Transverse colon (tissue), 4 donors: ENCODE data around the gene RALGPS2. TPM values are rescaled to one million over a fixed set of nuclear protein-coding genes. Genes with fewer than 3 reads are reported as not detected.

Source experiments
- DNase-seq: peaks from one replicate; pipeline ENCODE4 v3.0.0-alpha.2; 2019
- H3K27ac ChIP-seq, 4 donors: fragments of 200-600 bp; sonication (generic); 2 replicates each; pipeline ENCODE4 v1.5.1; 2016 to 2018; ENCODE audit warnings: inconsistent platforms in 4 of 4
- H3K27me3 ChIP-seq: fragments of 200-600 bp; sonication (generic); 2 replicates; pipeline ENCODE4 v1.5.1; 2017; ENCODE audit warnings: inconsistent platforms
- H3K36me3 ChIP-seq, 4 donors: fragments of 200-600 bp; sonication (generic); 2 replicates each; pipeline ENCODE4 v1.5.1; 2017 to 2019; ENCODE audit warnings: inconsistent platforms in 4 of 4
- H3K4me1 ChIP-seq, 4 donors: fragments of 200-600 bp; sonication (generic); 2 replicates each; pipeline ENCODE4 v1.5.1; 2017 to 2020; ENCODE audit warnings: inconsistent platforms in 4 of 4
- H3K4me3 ChIP-seq, 4 donors: fragments of 200-600 bp; sonication (generic); 1 replicate in 1 of 4; 2 replicates in 3 of 4; pipeline versions ENCODE4 v1.5.1 to v1.6.1; 2017 to 2019; ENCODE audit warnings: inconsistent platforms in 4 of 4
- H3K9me3 ChIP-seq, 2 donors: fragments of 200-600 bp; sonication (generic); 2 replicates each; pipeline ENCODE4 v1.5.1; 2017 to 2019; ENCODE audit warnings: inconsistent platforms in 2 of 2
- EP300 ChIP-seq: sonication (generic); formaldehyde crosslinking; IDR thresholded peaks from one replicate; pipeline ENCODE4 v1.6.1; 2017; ENCODE audit warnings: antibody characterized with exemption, low read depth
- POLR2A ChIP-seq: fragments of 450-650 bp; IDR thresholded peaks from one replicate; pipeline ENCODE4 v1.6.1; 2016; ENCODE audit warnings: antibody characterized with exemption, mild to moderate bottlenecking, moderate library complexity
- POLR2AphosphoS5 ChIP-seq, 3 donors: sonication (generic); formaldehyde crosslinking; IDR thresholded peaks; one replicate each; pipeline ENCODE4 v1.6.1; 2016; ENCODE audit warnings: antibody characterized with exemption in 3 of 3
- WGBS, 2 donors: methylation state at CpG; one replicate each; pipeline ENCODE4 v1.1.5; 2018; ENCODE audit warnings: low coverage in 1 of 2; 5-methylcytosine and 5-hydroxymethylcytosine counted together
- in situ Hi-C, 4 donors: fragments of 200-750 bp; cut with MboI; loops; one replicate each; pipeline versions ENCODE4 v1.15.0 to v1.15.1; 2017; ENCODE audit warnings: low sequenced_read_pairs in 3 of 4, low pct_ligation_motif_present in 1 of 4, low pct_unique_long_range_greater_than_20kb in 1 of 4
- intact Hi-C: fragments of 100-400 bp; cut with DNase I; formaldehyde crosslinking; loops from one replicate; pipeline ENCODE4 v1.15.1; 2023; ENCODE audit warnings: low total_unique reads
- total RNA-seq, 4 donors: library from RNA; depleted of rRNA; stranded (reverse); fragments of >200 nt; gene quantifications; one replicate each; pipeline ENCODE4 v1.1.0, GENCODE V29; 2016
- TF ChIP-seq, protein P1 (sequence below), 5 experiments: fragments of 200-600 bp in 3 of 5; fragments of 450-650 bp in 2 of 5; sonication (generic) in 3 of 5; IDR thresholded peaks; 1 replicate in 2 of 5; 2 replicates in 3 of 5; pipeline ENCODE4 v1.5.1; 2016 to 2017; ENCODE audit warnings: antibody characterized with exemption in 5 of 5, inconsistent platforms in 3 of 5, mild to moderate bottlenecking in 2 of 5, moderate library complexity in 1 of 5

Gene RALGPS2
- total RNA-seq, 4 donors from 2014 or later: 21.5 to 50.8 (median 34.0) TPM

DNA sequence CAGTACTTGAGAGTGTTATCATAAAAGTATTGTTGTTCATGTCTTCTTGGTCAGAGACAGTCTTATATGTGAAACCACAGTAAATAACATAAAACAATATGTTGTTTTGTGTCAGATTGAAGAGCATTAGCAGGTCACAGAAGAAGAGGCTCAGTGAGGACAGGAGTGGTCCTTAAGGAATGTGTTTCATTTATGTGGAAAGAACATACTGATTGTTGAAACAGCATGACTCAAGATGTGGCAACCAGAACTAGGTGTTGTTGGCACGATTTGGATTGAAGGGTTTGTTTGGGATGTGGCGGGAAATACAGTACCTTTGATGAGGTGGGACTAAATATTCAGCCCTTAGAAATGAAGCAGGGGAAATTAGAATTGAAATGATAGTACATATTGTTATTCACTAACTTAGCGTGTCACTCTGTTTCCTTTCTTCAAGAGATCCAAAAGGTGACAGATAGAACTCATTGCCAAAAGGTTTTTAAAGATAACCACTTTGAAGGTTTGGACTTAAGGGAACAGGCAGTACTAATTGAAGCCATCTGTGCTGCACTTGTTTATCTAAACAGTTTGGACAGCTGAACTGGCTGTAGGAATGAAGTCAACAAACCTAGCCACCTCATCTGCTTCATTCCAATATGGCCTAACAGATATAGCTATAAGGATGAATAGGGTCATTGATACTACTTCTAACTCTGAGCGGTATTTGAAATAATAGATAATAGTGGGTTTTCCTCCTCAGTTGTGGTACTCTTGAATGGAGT lies 14.4 kb downstream of the RALGPS2 start:
- in situ Hi-C loops: loop anchor here in 2 of 4 donors (10.0 to 25.0 kb wide), 2 partner anchors 195 to 427 kb away; no protein-coding TSS in a partner anchor
- H3K27me3 ChIP-seq: no peaks in the 10 kb centered on the region
- WGBS, 2 donors: 85 to 88% methylated on average over 4 of the region's 4 CpGs
- no peak overlapping the region for H3K4me3 ChIP-seq
- TF ChIP-seq POLR2AphosphoS5 (IDR thresholded peaks at IDR 0.05): no peak
- no peak for TF ChIP-seq POLR2A
- TF ChIP-seq, protein P1, sequence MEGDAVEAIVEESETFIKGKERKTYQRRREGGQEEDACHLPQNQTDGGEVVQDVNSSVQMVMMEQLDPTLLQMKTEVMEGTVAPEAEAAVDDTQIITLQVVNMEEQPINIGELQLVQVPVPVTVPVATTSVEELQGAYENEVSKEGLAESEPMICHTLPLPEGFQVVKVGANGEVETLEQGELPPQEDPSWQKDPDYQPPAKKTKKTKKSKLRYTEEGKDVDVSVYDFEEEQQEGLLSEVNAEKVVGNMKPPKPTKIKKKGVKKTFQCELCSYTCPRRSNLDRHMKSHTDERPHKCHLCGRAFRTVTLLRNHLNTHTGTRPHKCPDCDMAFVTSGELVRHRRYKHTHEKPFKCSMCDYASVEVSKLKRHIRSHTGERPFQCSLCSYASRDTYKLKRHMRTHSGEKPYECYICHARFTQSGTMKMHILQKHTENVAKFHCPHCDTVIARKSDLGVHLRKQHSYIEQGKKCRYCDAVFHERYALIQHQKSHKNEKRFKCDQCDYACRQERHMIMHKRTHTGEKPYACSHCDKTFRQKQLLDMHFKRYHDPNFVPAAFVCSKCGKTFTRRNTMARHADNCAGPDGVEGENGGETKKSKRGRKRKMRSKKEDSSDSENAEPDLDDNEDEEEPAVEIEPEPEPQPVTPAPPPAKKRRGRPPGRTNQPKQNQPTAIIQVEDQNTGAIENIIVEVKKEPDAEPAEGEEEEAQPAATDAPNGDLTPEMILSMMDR (IDR thresholded peaks at IDR 0.05): no peak
- TF ChIP-seq EP300: no peak
- peaks cover 0 to 4% (median 0%) of the 10 kb centered on the region in 4 donors for H3K36me3 ChIP-seq
- intact Hi-C loops: no loop called here
- H3K27ac ChIP-seq: no peak overlapping the region
- no peaks in the 10 kb centered on the region for H3K4me1 ChIP-seq
- no peak for DNase-seq
- H3K9me3 ChIP-seq: no peaks in the 10 kb centered on the region

- WGBS, 2 donors: 86 to 100% methylated on average over 1 of the region's 1 CpG
Observed at GRCh38 chr1:178740491-178740890, 15.4 kb downstream of the RALGPS2 start.

DNA sequence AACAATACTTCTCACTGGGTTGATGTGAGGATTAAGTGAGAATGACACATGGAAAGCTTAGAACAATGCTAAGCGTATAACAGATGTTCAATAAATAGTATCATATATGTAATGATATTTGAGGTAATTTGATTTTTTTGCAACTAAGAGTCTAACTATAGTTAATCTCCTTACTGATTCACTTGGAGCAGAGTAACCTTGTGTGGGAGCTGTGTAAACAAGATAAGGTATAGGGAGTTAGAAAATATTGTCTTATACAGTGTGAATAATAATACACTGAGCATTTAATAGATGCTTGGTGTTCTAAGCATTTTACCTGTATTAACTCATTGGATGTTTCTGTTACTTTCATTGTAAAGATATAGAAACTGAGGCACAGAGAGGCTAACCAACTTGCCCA lies 15.9 kb downstream of the RALGPS2 start:
- H3K36me3 ChIP-seq: peaks cover 0 to 4% (median 0%) of the 10 kb centered on the region in 4 donors
- H3K27me3 ChIP-seq: no peaks in the 10 kb centered on the region
- no peaks in the 10 kb centered on the region for H3K9me3 ChIP-seq
- H3K4me1 ChIP-seq: no peaks in the 10 kb centered on the region
- no peak for DNase-seq
- in situ Hi-C loops (loop anchor here in 1 of 4 donors (25.0 kb wide), 1 partner anchor 429 kb away; no protein-coding TSS in a partner anchor), intact Hi-C loops (no loop called here)
- WGBS, 2 donors: 64 to 95% methylated on average over 1 of the region's 1 CpG
- no peak overlapping the region for H3K27ac ChIP-seq
- no peak for TF ChIP-seq POLR2AphosphoS5 (IDR thresholded peaks at IDR 0.05)
- TF ChIP-seq, protein P1 (IDR thresholded peaks at IDR 0.05): no peak
- H3K4me3 ChIP-seq: no peak overlapping the region

More at GRCh38 chr1:178740491-178740890, 15.4 kb downstream of the RALGPS2 start:
- Histone ChIP-seq H3K27me3 (no peaks in the 10 kb centered on the region), H3K4me1 (no peaks in the 10 kb centered on the region), H3K36me3 (peaks cover 0 to 4% (median 0%) of the 10 kb centered on the region in 4 donors), H3K9me3 (no peaks in the 10 kb centered on the region), H3K27ac (no peak overlapping the region), H3K4me3 (no peak overlapping the region)
- intact Hi-C loops: no loop called here
- DNase-seq: no peak
- TF ChIP-seq POLR2AphosphoS5 (IDR thresholded peaks at IDR 0.05) (no peak), POLR2A (no peak)
- TF ChIP-seq, protein P1 (IDR thresholded peaks at IDR 0.05): no peak
- in situ Hi-C loops: loop anchor here in 1 of 4 donors (25.0 kb wide), 1 partner anchor 428 kb away; no protein-coding TSS in a partner anchor

DNA sequence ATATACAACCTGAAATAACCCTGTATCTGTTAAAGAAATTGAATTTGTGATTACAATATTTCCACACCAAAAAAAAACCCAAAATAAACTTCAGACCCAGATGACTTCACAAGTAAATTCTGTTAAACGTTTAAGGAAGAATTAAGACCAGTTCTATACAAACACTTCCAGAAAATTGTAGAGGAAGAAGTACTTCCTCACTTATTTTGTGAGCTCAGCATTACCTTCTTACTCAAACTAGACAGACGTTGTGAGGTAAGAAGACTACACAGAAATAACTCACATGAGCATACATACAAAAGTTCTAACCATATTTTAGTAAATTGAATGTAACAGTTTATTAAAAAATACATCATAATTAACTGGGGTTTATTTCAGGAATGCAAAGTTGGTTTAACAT lies 18.8 kb downstream of the RALGPS2 start:
- no peaks in the 10 kb centered on the region for H3K36me3 ChIP-seq
- no peak overlapping the region for H3K27ac ChIP-seq
- no peaks in the 10 kb centered on the region for H3K9me3 ChIP-seq
- no peaks in the 10 kb centered on the region for H3K27me3 ChIP-seq
- H3K4me1 ChIP-seq: no peaks in the 10 kb centered on the region
- intact Hi-C loops: no loop called here
- WGBS, 2 donors: 75 to 79% methylated on average over 2 of the region's 2 CpGs
- in situ Hi-C loops: loop anchor here in 1 of 4 donors (25.0 kb wide), 1 partner anchor 432 kb away; no protein-coding TSS in a partner anchor
- no peak for DNase-seq
- no peak overlapping the region for H3K4me3 ChIP-seq
- no peak for TF ChIP-seq POLR2AphosphoS5 (IDR thresholded peaks at IDR 0.05)
- no peak for TF ChIP-seq POLR2A
- no peak for TF ChIP-seq EP300
- TF ChIP-seq, protein P1 (IDR thresholded peaks at IDR 0.05): no peak
